Stimulated activated naive B cell treated with anti-CD40 and anti-IgM and Interleukin-4, amounts not matched to agents 10 μg/mL and 1 μg/mL and 100 μg/mL, for 72 hours (primary cell): ENCODE results near the gene LRMDA.

Experiments
- ATAC-seq, 2 donors: fragments of 150-1000 bp; cut with Tn5 transposase; replicated peaks; 2 replicates each; pipeline ENCODE4 v1.10.0; 2021; ENCODE audit warnings: moderate library complexity in 1 of 2
- DNase-seq: peaks from one replicate; pipeline ENCODE4 v3.0.0; 2021
- H3K27ac Mint-ChIP-seq: one replicate; pipeline ENCODE4 v1.8.0; 2022; ENCODE audit warnings: mild to moderate bottlenecking, mixed read lengths
- H3K27me3 Mint-ChIP-seq, 2 donors: one replicate each; pipeline ENCODE4 v1.8.0; 2022; ENCODE audit warnings: mixed read lengths in 2 of 2
- H3K36me3 Mint-ChIP-seq, 2 donors: one replicate each; pipeline ENCODE4 v1.8.0; 2022; ENCODE audit warnings: mixed read lengths in 2 of 2, mild to moderate bottlenecking in 1 of 2
- H3K4me1 Mint-ChIP-seq, 2 donors: one replicate each; pipeline ENCODE4 v1.8.0; 2022; ENCODE audit warnings: mixed read lengths in 2 of 2, mild to moderate bottlenecking in 1 of 2
- H3K4me3 Mint-ChIP-seq, 2 donors: one replicate each; pipeline ENCODE4 v1.8.0; 2022; ENCODE audit warnings: mild to moderate bottlenecking in 2 of 2, mixed read lengths in 2 of 2, moderate library complexity in 1 of 2
- H3K9me3 Mint-ChIP-seq, 2 donors: one replicate each; pipeline ENCODE4 v1.8.0; 2022; ENCODE audit warnings: mixed read lengths in 2 of 2, mild to moderate bottlenecking in 1 of 2

LRMDA gene

GRCh38 chr10:76033457-76034196, 602.2 kb downstream of the LRMDA start:
- DNase-seq (no peak), ATAC-seq (no peak)
- H3K36me3 Mint-ChIP-seq = no peaks in the 10 kb centered on the region
- H3K27me3 Mint-ChIP-seq = peaks cover 13 to 20% of the 10 kb centered on the region in 2 donors
- H3K4me1 Mint-ChIP-seq = no peaks in the 10 kb centered on the region
- H3K4me3 Mint-ChIP-seq = no peak overlapping the region
- peaks cover 1 to 4% of the 10 kb centered on the region in 2 donors for H3K9me3 Mint-ChIP-seq
- H3K27ac Mint-ChIP-seq = no peak overlapping the region

- no peak for DNase-seq
- H3K27ac Mint-ChIP-seq = no peak overlapping the region
- H3K4me1 Mint-ChIP-seq = no peaks in the 10 kb centered on the region
- H3K27me3 Mint-ChIP-seq = peaks cover 13 to 20% of the 10 kb centered on the region in 2 donors
- no peak overlapping the region for H3K4me3 Mint-ChIP-seq
- H3K36me3 Mint-ChIP-seq = no peaks in the 10 kb centered on the region
- ATAC-seq = no peak
- H3K9me3 Mint-ChIP-seq = peaks cover 4% of the 10 kb centered on the region in 2 donors
These were observed 603.2 kb downstream of the LRMDA start for GRCh38 chr10:76034353-76035205.

GRCh38 chr10:76035206-76036110, 604.0 kb downstream of the LRMDA start:
- no peak overlapping the region for H3K27ac Mint-ChIP-seq

GRCh38 chr10:76036111-76036940, 604.9 kb downstream of the LRMDA start:
- H3K4me3 Mint-ChIP-seq = no peak overlapping the region
- DNase-seq (peak; percentile 8), ATAC-seq (peak; percentile 67 to 71)
- no peak overlapping the region for H3K27ac Mint-ChIP-seq
- H3K36me3 Mint-ChIP-seq = no peaks in the 10 kb centered on the region
- H3K27me3 Mint-ChIP-seq = peaks cover 13 to 20% of the 10 kb centered on the region in 2 donors
- peaks cover 4 to 9% of the 10 kb centered on the region in 2 donors for H3K9me3 Mint-ChIP-seq
- no peaks in the 10 kb centered on the region for H3K4me1 Mint-ChIP-seq

More at GRCh38 chr10:76035206-76036110, 604.0 kb downstream of the LRMDA start:
- peaks cover 4 to 7% of the 10 kb centered on the region in 2 donors for H3K9me3 Mint-ChIP-seq
- no peak for ATAC-seq
- no peaks in the 10 kb centered on the region for H3K4me1 Mint-ChIP-seq
- peaks cover 13 to 20% of the 10 kb centered on the region in 2 donors for H3K27me3 Mint-ChIP-seq
- H3K36me3 Mint-ChIP-seq = no peaks in the 10 kb centered on the region
- H3K4me3 Mint-ChIP-seq = no peak overlapping the region
- no peak for DNase-seq

GRCh38 chr10:76036962-76037361, 605.5 kb downstream of the LRMDA start:
- no peaks in the 10 kb centered on the region for H3K4me1 Mint-ChIP-seq
- H3K9me3 Mint-ChIP-seq = peaks cover 4 to 9% of the 10 kb centered on the region in 2 donors

GRCh38 chr10:76037531-76038155, 606.2 kb downstream of the LRMDA start:
- DNase-seq = no peak

More at GRCh38 chr10:76036962-76037361, 605.5 kb downstream of the LRMDA start:
- Mint-ChIP-seq H3K27me3 (peaks cover 13 to 20% of the 10 kb centered on the region in 2 donors), H3K4me3 (no peak overlapping the region), H3K36me3 (no peaks in the 10 kb centered on the region), H3K27ac (no peak overlapping the region)
- DNase-seq = no peak
- ATAC-seq = no peak

GRCh38 chr10:76038696-76039095, 607.3 kb downstream of the LRMDA start:
- H3K9me3 Mint-ChIP-seq = peaks cover 5 to 9% of the 10 kb centered on the region in 2 donors
- DNase-seq = no peak
- H3K4me3 Mint-ChIP-seq = no peak overlapping the region
- no peaks in the 10 kb centered on the region for H3K36me3 Mint-ChIP-seq
- H3K27me3 Mint-ChIP-seq = peaks cover 6 to 13% of the 10 kb centered on the region in 2 donors
- H3K27ac Mint-ChIP-seq = no peak overlapping the region
- no peak for ATAC-seq
- no peaks in the 10 kb centered on the region for H3K4me1 Mint-ChIP-seq

More at GRCh38 chr10:76037531-76038155, 606.2 kb downstream of the LRMDA start:
- ATAC-seq = no peak
- H3K9me3 Mint-ChIP-seq = peaks cover 4 to 9% of the 10 kb centered on the region in 2 donors
- H3K36me3 Mint-ChIP-seq = no peaks in the 10 kb centered on the region
- peaks cover 13 to 20% of the 10 kb centered on the region in 2 donors for H3K27me3 Mint-ChIP-seq
- no peaks in the 10 kb centered on the region for H3K4me1 Mint-ChIP-seq
- no peak overlapping the region for H3K27ac Mint-ChIP-seq
- H3K4me3 Mint-ChIP-seq = no peak overlapping the region

- DNase-seq (no peak), ATAC-seq (no peak)
- Mint-ChIP-seq H3K27ac (no peak overlapping the region), H3K9me3 (peaks cover 5 to 9% of the 10 kb centered on the region in 2 donors), H3K4me1 (no peaks in the 10 kb centered on the region), H3K4me3 (no peak overlapping the region), H3K27me3 (peaks cover 0 to under 1% of the 10 kb centered on the region in 2 donors), H3K36me3 (no peaks in the 10 kb centered on the region)
These were observed 608.8 kb downstream of the LRMDA start for GRCh38 chr10:76040107-76040829.

- H3K9me3 Mint-ChIP-seq = peaks cover 5 to 9% of the 10 kb centered on the region in 2 donors
- no peaks in the 10 kb centered on the region for H3K27me3 Mint-ChIP-seq
- ATAC-seq (no peak), DNase-seq (no peak)
- H3K36me3 Mint-ChIP-seq = no peaks in the 10 kb centered on the region
- no peak overlapping the region for H3K4me3 Mint-ChIP-seq
- no peaks in the 10 kb centered on the region for H3K4me1 Mint-ChIP-seq
- H3K27ac Mint-ChIP-seq = no peak overlapping the region
These were observed 609.4 kb downstream of the LRMDA start for GRCh38 chr10:76040830-76041220.

GRCh38 chr10:76041551-76041950, 610.1 kb downstream of the LRMDA start:
- no peaks in the 10 kb centered on the region for H3K36me3 Mint-ChIP-seq

GRCh38 chr10:76043261-76043660, 611.8 kb downstream of the LRMDA start:
- Mint-ChIP-seq H3K4me3 (no peak overlapping the region), H3K27ac (no peak overlapping the region), H3K27me3 (no peaks in the 10 kb centered on the region), H3K4me1 (no peaks in the 10 kb centered on the region), H3K9me3 (peaks cover 5 to 9% of the 10 kb centered on the region in 2 donors), H3K36me3 (no peaks in the 10 kb centered on the region)
- DNase-seq = no peak
- ATAC-seq = no peak

More at GRCh38 chr10:76041551-76041950, 610.1 kb downstream of the LRMDA start:
- H3K27ac Mint-ChIP-seq = no peak overlapping the region
- H3K9me3 Mint-ChIP-seq = peaks cover 5 to 9% of the 10 kb centered on the region in 2 donors
- no peak overlapping the region for H3K4me3 Mint-ChIP-seq
- no peak for DNase-seq
- no peaks in the 10 kb centered on the region for H3K4me1 Mint-ChIP-seq
- ATAC-seq = no peak
- no peaks in the 10 kb centered on the region for H3K27me3 Mint-ChIP-seq

GRCh38 chr10:76044751-76045150, 613.3 kb downstream of the LRMDA start:
- Mint-ChIP-seq H3K4me3 (no peak overlapping the region), H3K4me1 (no peaks in the 10 kb centered on the region), H3K27me3 (no peaks in the 10 kb centered on the region), H3K36me3 (no peaks in the 10 kb centered on the region), H3K9me3 (peaks cover 2 to 5% of the 10 kb centered on the region in 2 donors), H3K27ac (no peak overlapping the region)
- no peak for ATAC-seq
- DNase-seq = no peak
